GM18909 (cell line): ENCODE measurements around the gene ACKR1.

Source experiments
- ATAC-seq: cut with Tn5 transposase; IDR thresholded peaks from one replicate; pipeline ENCODE4 v1.9.1; 2021; ENCODE audit warnings: mild to moderate bottlenecking; ENCODE audit not compliant: unreplicated experiment, poor library complexity

Gene ACKR1

GRCh38 chr1:159218649-159219636 lies 14.3 kb downstream of the ACKR1 start:
- ATAC-seq: no peak

GRCh38 chr1:159222075-159222865 lies 17.6 kb downstream of the ACKR1 start:
- ATAC-seq: no peak

- no peak for ATAC-seq
Observed at GRCh38 chr1:159223004-159223403, 18.3 kb downstream of the ACKR1 start.

GRCh38 chr1:159228554-159228953 lies 23.9 kb downstream of the ACKR1 start:
- no peak for ATAC-seq

- no peak for ATAC-seq
Observed at GRCh38 chr1:159229260-159229885, 24.7 kb downstream of the ACKR1 start.

- no peak for ATAC-seq
Observed at GRCh38 chr1:159229896-159230295, 25.2 kb downstream of the ACKR1 start.

- ATAC-seq: peak; percentile 77
Observed at GRCh38 chr1:159239551-159240220, 35.0 kb downstream of the ACKR1 start.

GRCh38 chr1:159247266-159247665 lies 42.6 kb downstream of the ACKR1 start:
- ATAC-seq: no peak

- ATAC-seq: no peak
Observed at GRCh38 chr1:159248311-159248710, 43.6 kb downstream of the ACKR1 start.

- no peak for ATAC-seq
Observed at GRCh38 chr1:159250638-159251216, 46.1 kb downstream of the ACKR1 start.
